DMS79 treated with DMSO at 0.1 percent for 48 hours (cell line): ENCODE data around the gene DHRS9.
"Not testable (repeated sequence)": the region's sequence is repeated elsewhere in the genome, so short reads cannot be mapped to it uniquely, and the experiment has no call there.

Experiments
- DNase-seq: peaks from one replicate; lab custom pipeline; 2025; lab: John Stamatoyannopoulos, UW

Gene DHRS9

DNA sequence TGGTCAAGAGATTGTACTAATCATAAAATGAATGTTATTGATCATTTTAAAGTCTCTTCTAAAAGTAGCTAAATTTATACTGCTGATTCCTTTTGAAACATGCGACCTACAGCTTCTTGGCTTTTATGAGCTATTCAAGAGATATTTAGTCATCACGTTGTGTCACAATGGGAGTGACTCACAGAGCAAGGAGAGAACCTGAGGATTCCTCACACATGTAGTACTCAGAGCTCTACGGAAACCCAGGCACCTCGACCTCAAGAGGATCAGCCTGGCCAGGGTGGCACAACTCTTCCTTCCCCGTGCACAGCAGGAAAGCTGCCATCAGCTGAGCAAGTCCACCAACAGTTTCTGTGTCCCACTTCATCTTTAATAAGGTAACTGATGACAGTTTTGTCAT lies at the start of gene DHRS9:
Gene DHRS9 (plus strand): TSS at position 223 of the 400 bp plus-strand sequence. CDS start 12,019 bp downstream, outside the sequence.
- no peak for DNase-seq

- no peak for DNase-seq
Measured at GRCh38 chr2:169023161-169023560, 46.2 kb upstream of the DHRS9 start.

DNA sequence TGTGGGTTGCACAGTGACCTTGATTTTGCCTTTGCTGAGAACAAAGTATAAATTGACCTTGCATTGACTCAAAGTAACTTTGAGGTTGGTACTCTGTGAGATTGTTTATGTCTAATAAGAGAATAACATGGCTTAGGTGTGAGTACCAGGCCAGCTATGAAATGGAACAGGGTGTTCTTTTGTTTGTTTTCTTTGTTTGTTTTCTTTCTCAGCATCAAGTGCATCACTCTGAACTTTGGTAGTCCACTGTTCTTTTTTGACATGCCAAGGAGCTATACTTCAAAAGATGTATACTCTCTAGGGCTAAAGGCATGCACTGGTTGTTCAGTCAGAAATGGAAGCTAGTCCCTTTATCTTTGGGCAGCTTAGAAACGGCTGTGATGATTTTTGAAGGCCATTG lies 43.3 kb upstream of the DHRS9 start:
- DNase-seq, result no peak

GRCh38 chr2:169027234-169027633 lies 42.1 kb upstream of the DHRS9 start:
- no peak for DNase-seq

DNA sequence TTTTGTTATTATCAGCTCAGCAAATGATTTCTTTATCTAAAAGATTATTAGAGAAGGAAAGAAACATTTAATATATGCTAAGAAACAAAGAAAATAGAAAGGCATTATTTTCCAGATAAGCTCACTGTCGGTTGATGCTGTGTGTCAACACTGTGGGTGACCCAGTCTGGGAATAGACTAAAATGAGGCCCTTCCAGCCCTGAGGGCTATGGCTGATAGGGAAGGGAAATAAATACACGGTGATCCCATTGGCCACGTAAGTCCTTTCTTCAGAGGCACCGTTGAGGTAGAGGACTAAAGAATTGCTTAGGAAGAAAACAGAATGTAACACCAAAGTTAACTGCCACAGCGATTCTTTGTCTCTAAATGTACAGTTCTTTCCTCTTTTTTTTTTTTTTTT lies 40.0 kb upstream of the DHRS9 start:
- DNase-seq, result no peak

DNA sequence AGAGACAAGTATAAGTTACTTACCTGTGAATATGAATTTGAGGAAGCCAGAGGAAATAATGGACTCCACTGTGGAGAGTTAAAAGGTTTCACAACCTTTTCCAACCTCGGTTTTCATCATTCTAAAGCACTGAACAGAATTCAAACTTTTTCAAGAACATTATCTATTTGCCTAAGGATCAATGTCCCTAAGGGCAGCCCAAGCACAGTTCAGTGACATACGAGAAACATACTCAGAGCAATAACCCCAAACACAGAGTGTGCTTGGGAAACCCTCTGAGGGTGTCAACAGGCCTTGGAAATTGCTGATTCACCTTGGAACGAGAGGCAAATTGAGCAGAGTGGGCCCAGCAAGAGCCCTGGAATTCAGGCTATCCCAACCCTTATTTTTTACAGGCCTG lies 38.2 kb upstream of the DHRS9 start, which contains the start of gene ABCB11:
Gene ABCB11 (minus strand): TSS at position 123 of the 400 bp plus-strand sequence. CDS start 13,199 bp downstream, outside the sequence.
- no peak for DNase-seq

GRCh38 chr2:169034256-169034655 lies 35.1 kb upstream of the DHRS9 start:
- no peak for DNase-seq

GRCh38 chr2:169034984-169035544 lies 34.3 kb upstream of the DHRS9 start:
- no peak for DNase-seq

- no peak for DNase-seq
Measured at GRCh38 chr2:169035887-169036286, 33.5 kb upstream of the DHRS9 start.

DNA sequence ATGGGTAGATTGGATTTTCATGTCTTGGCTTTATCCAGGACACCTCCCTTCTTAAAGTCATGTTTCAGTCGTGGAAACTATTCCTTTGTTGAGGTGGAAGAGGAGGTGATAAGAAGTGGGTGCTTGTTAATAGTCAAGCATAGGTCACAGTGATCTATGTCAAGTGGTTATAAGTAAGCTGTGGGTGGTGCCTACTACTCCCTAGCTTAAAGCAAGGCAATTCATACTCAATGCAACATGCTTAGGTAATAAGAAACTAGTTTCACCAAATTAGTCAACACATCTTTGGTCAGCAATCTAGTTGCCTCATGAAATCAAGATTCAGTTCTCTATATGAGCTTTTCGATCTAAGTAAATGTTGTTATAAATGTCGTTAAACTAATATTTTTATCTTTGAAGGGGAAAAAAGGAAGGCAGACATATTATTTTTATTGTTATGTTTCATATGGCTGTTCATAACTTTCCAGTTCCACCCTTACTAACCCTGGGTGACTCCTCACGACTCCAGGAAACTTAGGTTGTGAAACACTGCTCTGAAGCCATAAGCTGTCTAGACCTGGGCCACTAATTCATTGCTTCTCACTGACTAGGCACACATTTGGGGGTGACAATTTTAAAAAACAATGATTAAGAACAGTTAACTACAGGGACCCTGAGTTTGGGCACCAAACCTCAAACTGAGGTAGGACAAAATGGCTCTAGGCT lies 32.5 kb upstream of the DHRS9 start:
- no peak for DNase-seq

DNA sequence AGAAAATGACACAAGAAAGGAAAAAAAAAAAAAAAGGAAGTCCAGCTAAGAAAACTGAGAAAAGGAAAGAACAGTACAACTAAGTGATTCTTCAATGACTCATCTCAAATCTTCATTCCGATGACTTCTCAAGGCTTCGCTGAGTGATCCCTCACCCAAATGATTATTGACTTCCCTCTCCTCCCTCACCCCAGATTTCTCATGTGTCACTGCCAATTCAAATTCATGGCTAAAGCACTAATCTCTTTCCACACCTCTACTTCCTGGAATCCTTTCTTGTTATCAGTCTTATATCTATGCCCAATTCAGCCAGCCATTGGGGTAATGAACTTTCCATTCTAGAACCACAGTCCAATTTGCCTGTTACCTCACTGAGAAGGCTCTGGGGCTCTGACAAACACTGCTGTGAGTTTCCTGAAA lies 31.0 kb upstream of the DHRS9 start:
- DNase-seq, result no peak

DNA sequence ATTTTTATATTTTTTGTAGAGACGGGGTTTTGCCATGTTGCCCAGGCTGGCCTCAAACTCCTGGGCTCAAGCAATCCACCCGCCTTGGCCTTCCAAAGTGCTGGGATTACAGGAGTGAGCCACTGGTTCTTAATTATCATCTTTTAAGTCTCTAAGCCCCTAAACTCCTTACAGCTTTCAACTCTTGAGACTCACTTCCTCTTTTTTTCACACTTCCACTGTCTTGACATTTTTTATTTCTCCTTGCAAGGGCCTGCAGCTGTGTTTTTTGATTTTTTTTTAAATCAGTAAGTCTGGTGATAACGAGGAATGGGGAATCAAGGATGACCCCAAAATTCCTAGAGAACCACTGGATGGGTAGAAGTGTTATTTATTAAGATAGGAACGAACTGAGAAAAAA lies 29.7 kb upstream of the DHRS9 start:
- no peak for DNase-seq

DNA sequence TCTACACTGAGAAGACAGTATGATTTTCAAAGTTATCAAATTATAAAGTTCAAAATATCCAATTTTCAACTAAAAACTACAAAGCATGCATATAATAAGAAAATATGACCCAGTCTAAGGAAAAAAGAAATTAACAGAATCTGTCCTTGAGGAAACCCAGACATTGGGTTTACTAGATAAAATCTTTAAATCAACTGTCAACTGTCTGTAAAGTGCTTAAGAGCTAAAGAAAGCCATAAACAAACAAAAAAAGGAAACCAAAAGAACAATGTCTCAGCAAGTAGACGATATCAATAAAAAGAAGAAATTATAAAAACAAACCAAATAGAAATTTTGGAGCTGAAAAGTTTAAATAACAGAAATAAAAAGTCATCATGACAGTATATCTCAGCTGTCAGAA lies 27.8 kb upstream of the DHRS9 start:
- no peak for DNase-seq

GRCh38 chr2:169042856-169043255 lies 26.5 kb upstream of the DHRS9 start:
- DNase-seq, result no peak

DNA sequence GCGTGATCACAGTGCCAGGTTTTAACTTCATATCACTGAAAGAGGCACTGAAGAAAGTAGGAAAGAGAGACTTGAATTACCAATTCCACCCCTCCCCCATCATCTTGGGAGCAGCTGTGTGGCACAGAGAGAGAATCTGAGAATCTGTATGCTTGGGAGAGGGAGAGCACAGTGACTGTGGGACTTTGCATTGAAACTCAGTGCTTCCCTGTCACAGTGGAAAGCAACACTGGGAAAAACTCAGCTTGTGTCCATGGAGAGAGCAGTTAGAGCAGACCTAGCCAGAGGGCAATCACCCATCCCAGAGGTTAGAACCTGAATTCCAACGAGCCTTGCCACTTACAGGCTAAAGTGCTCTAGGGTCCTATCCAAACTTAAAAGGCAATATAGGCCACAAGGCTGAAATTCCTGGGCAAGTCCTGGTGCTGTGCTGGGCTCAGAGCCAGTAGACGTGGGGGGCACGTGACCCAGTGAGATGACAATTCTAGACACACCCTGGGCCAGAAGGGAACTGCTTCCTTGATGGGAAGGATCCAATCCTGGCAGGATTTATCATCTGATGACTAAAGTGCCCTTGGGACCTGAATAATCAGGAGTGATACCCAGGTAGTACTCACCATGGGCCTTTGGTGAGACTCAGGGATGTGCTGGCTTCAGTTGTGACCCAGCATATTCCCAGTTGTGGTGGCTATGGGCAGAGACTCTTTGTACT lies 22.8 kb upstream of the DHRS9 start:
- DNase-seq, result no peak

DNA sequence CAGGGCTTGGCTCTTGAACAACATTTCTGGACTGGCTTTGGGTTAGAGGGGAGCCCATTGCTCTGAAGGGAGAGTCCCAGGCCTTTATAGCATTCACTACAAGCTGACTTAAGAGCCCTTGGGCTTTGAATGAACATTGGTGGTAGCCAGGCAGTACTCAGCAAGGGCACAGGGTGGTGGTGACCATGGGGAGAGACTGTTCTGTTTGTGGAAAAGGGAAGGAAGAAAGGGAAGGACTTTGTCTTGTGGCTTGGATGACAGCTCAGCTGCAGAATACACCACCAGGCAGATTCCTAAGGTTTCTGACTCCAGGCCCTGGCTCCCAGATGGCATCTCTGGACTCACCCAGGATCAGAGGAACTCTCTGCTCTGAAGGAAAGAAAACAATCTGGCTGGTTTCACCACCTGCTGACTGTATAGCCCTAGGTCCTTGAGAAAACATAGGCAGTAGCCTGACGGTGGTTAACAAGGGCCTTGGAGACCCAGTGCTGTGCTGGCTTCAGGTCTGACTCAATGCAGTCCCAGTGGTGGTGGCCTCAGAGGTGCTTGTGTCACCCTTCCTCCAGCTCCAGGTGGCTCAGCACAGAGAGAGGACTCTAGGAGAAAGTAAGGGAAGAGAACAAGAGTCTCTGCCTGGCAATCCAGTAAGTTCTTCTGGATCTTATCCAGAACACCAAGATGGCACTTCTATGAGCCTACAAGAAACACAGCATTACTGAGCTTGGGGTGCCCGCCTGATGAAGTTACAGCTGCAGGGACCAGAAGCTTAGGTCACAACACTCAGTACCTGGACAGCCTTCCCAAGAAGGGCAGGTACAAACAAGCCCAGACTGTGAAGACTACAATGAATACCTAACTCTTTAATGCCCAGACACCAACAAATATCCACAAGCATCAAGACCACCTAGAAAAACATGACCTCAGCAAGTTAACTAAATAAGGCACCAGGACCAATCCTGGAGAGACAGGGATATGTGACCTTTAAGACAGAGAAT lies 21.8 kb upstream of the DHRS9 start:
- DNase-seq, result no peak

DNA sequence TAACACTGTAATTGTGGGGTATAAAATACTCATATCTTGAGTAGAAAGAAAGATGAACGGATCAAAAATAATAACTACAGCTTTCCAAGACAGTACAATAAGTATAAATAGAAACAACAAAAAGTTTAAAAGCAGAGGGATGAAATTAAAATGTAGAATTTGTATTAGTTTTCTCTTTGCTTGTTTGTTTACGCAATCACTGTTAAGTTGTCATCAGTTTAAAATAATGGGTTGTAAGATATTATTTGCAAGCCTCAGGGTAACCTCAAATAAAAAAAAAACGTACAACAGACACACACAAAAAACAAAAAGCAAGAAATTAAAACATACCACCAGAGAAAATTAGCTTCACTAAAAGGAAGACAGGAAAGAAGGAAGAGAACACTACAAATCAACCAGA lies 20.2 kb upstream of the DHRS9 start:
- DNase-seq, result no peak

DNA sequence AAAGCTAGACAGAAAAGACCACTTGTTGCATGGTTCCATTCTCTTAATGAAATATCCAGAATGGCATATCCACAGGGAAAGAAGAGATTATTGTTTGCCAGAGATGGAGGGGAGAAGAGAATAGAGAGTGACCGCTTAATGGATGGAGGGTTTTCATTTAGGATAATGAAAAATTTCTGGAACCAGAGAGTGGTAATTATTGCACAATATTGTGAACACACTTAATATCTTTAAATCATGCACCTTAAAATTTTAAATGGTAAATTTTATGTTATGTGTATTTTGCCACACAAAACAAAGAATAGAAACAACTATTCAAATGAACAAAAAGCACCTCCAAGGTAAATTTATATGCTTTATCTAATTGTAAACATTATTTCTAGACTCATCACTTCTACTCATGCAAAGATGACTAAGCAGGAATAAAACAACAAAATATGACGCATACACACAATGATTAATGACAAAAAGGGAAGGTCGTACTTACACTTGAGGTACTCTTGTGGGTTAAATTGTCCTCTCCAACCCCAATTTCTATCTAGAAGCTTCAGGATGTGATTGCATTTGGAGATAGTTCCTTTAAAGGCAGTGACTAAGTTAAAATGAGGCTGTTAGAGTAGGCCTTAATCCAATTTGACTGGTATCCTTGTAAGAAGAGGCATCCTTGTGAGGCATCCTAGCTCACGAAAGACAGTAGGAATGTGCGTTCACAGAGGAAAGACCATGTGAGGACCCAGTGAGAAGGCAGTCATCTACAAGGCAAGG lies 18.7 kb upstream of the DHRS9 start:
- no peak for DNase-seq

DNA sequence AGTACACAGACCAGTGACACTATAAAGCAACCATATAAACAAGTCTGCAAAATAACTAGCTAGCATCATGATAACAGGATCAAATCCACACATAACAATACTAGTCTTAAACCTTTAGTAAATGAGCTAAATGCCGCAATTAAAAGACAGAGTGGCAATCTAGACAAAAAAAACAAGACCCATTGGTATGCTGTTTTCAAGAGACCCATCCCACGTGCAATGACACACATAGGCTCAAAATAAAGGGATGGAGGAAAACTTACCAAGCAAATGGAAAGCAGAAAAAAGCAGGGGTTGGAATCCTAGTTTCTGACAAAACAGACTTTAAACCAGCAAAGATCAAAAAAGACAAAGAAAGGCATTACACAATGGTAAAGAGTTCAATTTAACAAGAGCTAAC lies 14.8 kb upstream of the DHRS9 start:
- DNase-seq, result not testable (repeated sequence)

GRCh38 chr2:169064199-169064598 lies 5.2 kb upstream of the DHRS9 start:
- DNase-seq, result not testable (repeated sequence)

GRCh38 chr2:169065422-169065821 lies 3.9 kb upstream of the DHRS9 start:
- no peak for DNase-seq
